ENCODE data around the gene SARDH. TPM values are rescaled to one million over a fixed set of nuclear protein-coding genes. Genes with fewer than 3 reads are reported as not detected.
A peak's percentile ranks its signal among the peaks of the same experiment; 100 is the strongest.

SARDH gene
- total and polyA plus RNA-seq, 8 donors: 8.9 to 43.3 (median 20.5) TPM

DNA sequence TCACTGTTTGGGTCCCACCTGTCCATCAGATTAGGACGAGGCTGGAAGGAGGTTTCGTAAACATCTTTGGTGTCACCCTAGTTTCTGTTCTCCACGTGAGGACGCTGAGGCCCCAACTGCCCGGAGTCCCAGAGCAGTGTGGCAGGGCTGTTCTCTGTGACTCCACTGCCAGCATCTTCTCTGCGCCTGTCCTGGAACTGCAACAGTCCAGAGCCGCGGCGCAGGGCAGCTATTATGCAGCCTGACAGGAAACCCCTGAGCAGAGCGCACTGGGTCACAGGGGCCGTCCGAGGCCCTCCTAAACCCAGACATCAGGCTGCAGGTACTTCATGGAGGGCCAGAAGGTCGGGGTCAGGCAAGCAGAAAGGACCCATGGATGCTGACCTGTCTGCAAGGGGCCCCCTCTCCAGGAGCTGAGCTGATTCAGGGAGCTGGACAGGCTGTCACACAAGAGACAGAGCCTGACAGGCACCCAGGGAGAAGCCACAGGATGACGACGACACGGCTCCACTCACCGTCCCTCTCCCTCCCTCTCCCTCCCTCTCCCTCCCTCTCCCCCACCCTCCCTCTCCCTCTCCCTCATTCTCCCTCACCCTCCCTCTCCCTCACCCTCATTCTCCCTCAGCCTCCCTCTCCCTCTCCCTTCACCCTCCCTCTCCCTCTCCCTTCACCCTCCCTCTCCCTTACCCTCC is 70.2 kb downstream of the SARDH start:
- intact Hi-C loops (cut with DNase I): no loop called here
- DNase-seq (peak in 1 of 6 donors; percentile 44), ATAC-seq (no peak), FAIRE-seq (no peak)
- Histone ChIP-seq H3K27ac (no peak overlapping the region), H3K9me3 (no peaks in the 10 kb centered on the region), H3K4me3 (no peak overlapping the region), H3K27me3 (no peaks in the 10 kb centered on the region), H3K36me3 (peaks cover 0 to 3% (median 0%) of the 10 kb centered on the region in 3 donors), H3K4me1 (no peaks in the 10 kb centered on the region)
- TF ChIP-seq, protein P1, sequence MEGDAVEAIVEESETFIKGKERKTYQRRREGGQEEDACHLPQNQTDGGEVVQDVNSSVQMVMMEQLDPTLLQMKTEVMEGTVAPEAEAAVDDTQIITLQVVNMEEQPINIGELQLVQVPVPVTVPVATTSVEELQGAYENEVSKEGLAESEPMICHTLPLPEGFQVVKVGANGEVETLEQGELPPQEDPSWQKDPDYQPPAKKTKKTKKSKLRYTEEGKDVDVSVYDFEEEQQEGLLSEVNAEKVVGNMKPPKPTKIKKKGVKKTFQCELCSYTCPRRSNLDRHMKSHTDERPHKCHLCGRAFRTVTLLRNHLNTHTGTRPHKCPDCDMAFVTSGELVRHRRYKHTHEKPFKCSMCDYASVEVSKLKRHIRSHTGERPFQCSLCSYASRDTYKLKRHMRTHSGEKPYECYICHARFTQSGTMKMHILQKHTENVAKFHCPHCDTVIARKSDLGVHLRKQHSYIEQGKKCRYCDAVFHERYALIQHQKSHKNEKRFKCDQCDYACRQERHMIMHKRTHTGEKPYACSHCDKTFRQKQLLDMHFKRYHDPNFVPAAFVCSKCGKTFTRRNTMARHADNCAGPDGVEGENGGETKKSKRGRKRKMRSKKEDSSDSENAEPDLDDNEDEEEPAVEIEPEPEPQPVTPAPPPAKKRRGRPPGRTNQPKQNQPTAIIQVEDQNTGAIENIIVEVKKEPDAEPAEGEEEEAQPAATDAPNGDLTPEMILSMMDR (IDR thresholded peaks at IDR 0.05): no peak
- WGBS, 2 donors: 69 to 88% methylated on average over 14 to 17 of the region's 17 CpGs

DNA sequence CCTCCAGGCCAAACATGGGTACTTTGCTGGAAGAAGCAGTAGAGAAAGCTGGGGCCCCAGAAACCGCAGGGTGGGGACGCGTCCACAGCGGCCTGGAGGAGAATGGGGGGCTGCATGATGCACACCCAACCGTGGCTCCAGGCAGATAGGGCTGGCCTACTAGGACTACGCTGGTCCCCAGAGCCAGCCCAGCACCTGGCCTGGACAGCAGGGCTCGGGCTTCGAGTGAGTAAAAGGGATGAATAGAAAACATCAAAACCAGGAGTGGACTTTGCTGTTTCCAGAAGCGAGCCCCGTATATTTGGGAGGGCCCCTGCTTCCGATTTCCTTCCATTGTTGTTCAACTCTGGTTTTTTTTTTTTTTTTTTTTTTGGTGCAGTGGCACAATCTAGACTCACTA is 71.3 kb downstream of the SARDH start:
- H3K4me3 ChIP-seq: no peak overlapping the region
- H3K36me3 ChIP-seq: peaks cover 0 to 3% (median 0%) of the 10 kb centered on the region in 3 donors
- ATAC-seq (no peak), DNase-seq (peak in 1 of 6 donors; percentile 37), FAIRE-seq (no peak)
- intact Hi-C loops (cut with DNase I): no loop called here
- H3K27me3 ChIP-seq: no peaks in the 10 kb centered on the region
- 85 to 86% methylated on average over 11 of the region's 11 CpGs for WGBS, 2 donors
- H3K9me3 ChIP-seq: no peaks in the 10 kb centered on the region
- H3K27ac ChIP-seq: no peak overlapping the region
- TF ChIP-seq, protein P1 (IDR thresholded peaks at IDR 0.05): no peak
- no peaks in the 10 kb centered on the region for H3K4me1 ChIP-seq

DNA sequence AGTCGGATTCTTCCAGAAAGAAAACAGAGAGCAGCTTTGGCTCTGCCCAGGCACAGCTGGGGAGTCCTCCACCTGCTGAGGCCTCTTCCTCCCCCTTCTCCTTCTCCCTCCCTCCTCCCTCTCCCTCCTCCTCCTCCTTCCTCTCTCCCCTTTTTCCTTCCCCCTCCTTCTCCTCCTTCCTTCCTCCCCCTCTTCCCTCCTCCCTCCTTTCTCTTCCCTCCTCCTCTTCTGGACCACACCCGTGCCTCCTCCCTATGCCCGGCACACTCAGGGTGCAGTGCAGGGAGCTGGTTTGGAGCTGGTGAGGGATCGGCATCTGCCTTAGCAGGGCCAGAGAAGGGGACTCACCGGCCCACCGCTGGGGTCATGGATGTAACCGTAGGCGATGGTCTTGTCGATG is 71.8 kb downstream of the SARDH start:
- H3K27me3 ChIP-seq: no peaks in the 10 kb centered on the region
- peaks cover 0 to 3% (median 0%) of the 10 kb centered on the region in 3 donors for H3K36me3 ChIP-seq
- TF ChIP-seq, protein P1 (IDR thresholded peaks at IDR 0.05): no peak
- no peaks in the 10 kb centered on the region for H3K9me3 ChIP-seq
- no peaks in the 10 kb centered on the region for H3K4me1 ChIP-seq
- H3K4me3 ChIP-seq: no peak overlapping the region
- DNase-seq: no peak
- 76 to 82% methylated on average over 9 of the region's 9 CpGs for WGBS, 2 donors
- FAIRE-seq: no peak
- intact Hi-C loops (cut with DNase I): no loop called here
- no peak overlapping the region for H3K27ac ChIP-seq
- no peak for ATAC-seq

DNA sequence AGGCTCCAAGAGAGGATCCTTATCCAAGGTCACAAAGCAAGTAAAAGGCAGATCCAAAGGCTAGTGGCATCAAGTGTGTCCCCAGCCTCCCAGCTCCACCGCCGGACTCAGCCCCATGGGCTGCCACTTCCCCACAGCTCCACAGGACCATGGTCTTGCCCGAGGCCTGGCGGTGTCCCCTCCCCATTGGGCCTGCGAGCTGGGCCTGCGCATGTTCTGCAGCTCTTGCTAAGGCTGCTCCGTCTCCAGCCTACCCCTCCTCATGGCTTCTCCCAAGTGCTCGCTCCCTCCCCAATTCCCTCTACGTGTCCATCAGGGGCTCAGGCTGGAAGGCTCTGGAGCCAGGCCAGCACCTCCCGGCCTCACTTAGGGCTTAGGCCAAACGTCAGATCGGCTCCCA is 72.6 kb downstream of the SARDH start:
- H3K9me3 ChIP-seq: no peaks in the 10 kb centered on the region
- H3K27ac ChIP-seq: no peak overlapping the region
- no peaks in the 10 kb centered on the region for H3K4me1 ChIP-seq
- TF ChIP-seq, protein P1 (IDR thresholded peaks at IDR 0.05): no peak
- H3K4me3 ChIP-seq: no peak overlapping the region
- H3K27me3 ChIP-seq: no peaks in the 10 kb centered on the region
- ATAC-seq: no peak
- no peak for FAIRE-seq
- peak in 1 of 6 donors; percentile 61 for DNase-seq
- intact Hi-C loops (cut with DNase I): no loop called here
- 80 to 90% methylated on average over 12 of the region's 12 CpGs for WGBS, 2 donors
- peaks cover 0 to 3% (median 0%) of the 10 kb centered on the region in 3 donors for H3K36me3 ChIP-seq

DNA sequence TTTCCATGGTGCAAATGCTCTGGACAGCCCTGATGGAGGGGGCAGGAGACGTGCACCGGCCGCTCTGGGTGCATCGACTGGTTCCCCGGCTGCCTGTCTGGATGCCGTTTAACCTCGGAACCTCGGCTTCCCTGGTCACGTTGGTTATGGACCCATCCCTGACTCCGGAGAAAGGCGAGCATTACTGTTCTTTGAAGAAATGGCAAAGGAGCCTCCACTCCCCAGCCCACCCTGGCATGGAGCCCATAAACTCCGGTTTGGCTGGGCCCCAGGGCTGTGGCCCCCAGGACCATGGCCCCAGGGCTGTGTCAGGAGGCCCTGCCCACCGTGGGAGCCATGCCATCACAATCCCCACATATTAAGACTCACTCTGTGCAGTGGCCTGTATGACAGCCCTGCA is 73.1 kb downstream of the SARDH start:
- Histone ChIP-seq H3K36me3 (no peaks in the 10 kb centered on the region), H3K27me3 (no peaks in the 10 kb centered on the region), H3K27ac (no peak overlapping the region), H3K4me1 (no peaks in the 10 kb centered on the region), H3K9me3 (no peaks in the 10 kb centered on the region), H3K4me3 (no peak overlapping the region)
- ATAC-seq (no peak), FAIRE-seq (no peak), DNase-seq (peak in 1 of 6 donors; percentile 54)
- 85 to 93% methylated on average over 13 of the region's 13 CpGs for whole genome bisulfite sequencing, 2 donors
- intact Hi-C loops (cut with DNase I): no loop called here
- TF ChIP-seq, protein P1 (IDR thresholded peaks at IDR 0.05): no peak

Measured in pancreas (tissue), 10 donors.